Nephron (organoid): Measurements from ENCODE around the gene NABP2.
"Not testable (repeated sequence)": the region's sequence is repeated elsewhere in the genome, so short reads cannot be mapped to it uniquely, and the experiment has no call there.

ENCODE experiments used
- H3K27ac Mint-ChIP-seq, 3 experiments: 2 replicates each; pipeline ENCODE4 v1.8.0; 2020; ENCODE audit warnings: mixed read lengths in 3 of 3, mild to moderate bottlenecking in 2 of 3, moderate library complexity in 1 of 3
- H3K27me3 Mint-ChIP-seq: 2 replicates; pipeline ENCODE4 v1.8.0; 2021; ENCODE audit warnings: low read depth, mild to moderate bottlenecking, moderate library complexity, mixed read lengths
- H3K36me3 Mint-ChIP-seq: 2 replicates; pipeline ENCODE4 v1.8.0; 2020; ENCODE audit warnings: low read depth, mixed read lengths
- H3K4me1 Mint-ChIP-seq: 2 replicates; pipeline ENCODE4 v1.8.0; 2020; ENCODE audit warnings: mixed read lengths
- H3K4me3 Mint-ChIP-seq, 3 experiments: 2 replicates each; pipeline ENCODE4 v1.8.0; 2020; ENCODE audit warnings: mild to moderate bottlenecking in 3 of 3, mixed read lengths in 3 of 3, moderate library complexity in 2 of 3
- H3K9me3 Mint-ChIP-seq: 2 replicates; pipeline ENCODE4 v1.8.0; 2020; ENCODE audit warnings: mixed read lengths
- CTCF ChIP-seq, 3 experiments: fragments of 200-600 bp; sonication (generic); IDR thresholded peaks; one replicate each; pipeline ENCODE4 v1.5.0; 2021; ENCODE audit warnings: antibody characterized with exemption in 3 of 3; ENCODE audit not compliant: unreplicated experiment in 3 of 3

The NABP2 gene

GRCh38 chr12:56258068-56258819 lies 34.1 kb downstream of the NABP2 start, which contains the start of gene ANKRD52:
Gene ANKRD52, minus strand, starts transcription at chr12:56258384. Its CDS starts 115 bp downstream, at chr12:56258269.
- peak within 1 kb of the TSS; percentile 96 for H3K4me3 Mint-ChIP-seq

GRCh38 chr12:56258820-56259183 lies 34.7 kb downstream of the NABP2 start:
- peak overlapping the region; percentile 94 to 98 (median 95) for H3K27ac Mint-ChIP-seq
- peaks cover 2% of the 10 kb centered on the region for H3K9me3 Mint-ChIP-seq
- H3K4me1 Mint-ChIP-seq = peaks cover 40% of the 10 kb centered on the region
- peak overlapping the region; percentile 88 to 89 (median 89) for H3K4me3 Mint-ChIP-seq
- TF ChIP-seq CTCF (IDR thresholded peaks at IDR 0.05; ENCODE audit: unreplicated experiment in 3 of 3) = no peak
- peaks cover 19% of the 10 kb centered on the region for H3K36me3 Mint-ChIP-seq
- H3K27me3 Mint-ChIP-seq = no peaks in the 10 kb centered on the region

More at GRCh38 chr12:56258068-56258819, 34.1 kb downstream of the NABP2 start, which contains the start of gene ANKRD52:
- Mint-ChIP-seq H3K27me3 (no peaks in the 10 kb centered on the region), H3K4me1 (peaks cover 40% of the 10 kb centered on the region), H3K27ac (peak within 1 kb of the TSS; percentile 94 to 98 (median 95)), H3K36me3 (peaks cover 25% of the 10 kb centered on the region), H3K9me3 (peaks cover 2% of the 10 kb centered on the region)
- TF ChIP-seq CTCF (IDR thresholded peaks at IDR 0.05; ENCODE audit: unreplicated experiment in 3 of 3) = peak; percentile 68 to 90 (median 73)

- peak overlapping the region; percentile 40 to 68 (median 61) for H3K4me3 Mint-ChIP-seq
- H3K4me1 Mint-ChIP-seq = peaks cover 40% of the 10 kb centered on the region
- peaks cover 6% of the 10 kb centered on the region for H3K36me3 Mint-ChIP-seq
- peak overlapping the region; percentile 23 to 43 (median 26) for H3K27ac Mint-ChIP-seq
- no peak for TF ChIP-seq CTCF (IDR thresholded peaks at IDR 0.05; ENCODE audit: unreplicated experiment in 3 of 3)
- no peaks in the 10 kb centered on the region for H3K27me3 Mint-ChIP-seq
- peaks cover 2% of the 10 kb centered on the region for H3K9me3 Mint-ChIP-seq
Observed at GRCh38 chr12:56260380-56260779, 36.2 kb downstream of the NABP2 start.

- Mint-ChIP-seq H3K9me3 (peaks cover 2% of the 10 kb centered on the region), H3K27me3 (no peaks in the 10 kb centered on the region), H3K4me3 (peak overlapping the region; percentile 6 to 68 (median 28)), H3K4me1 (peaks cover 39% of the 10 kb centered on the region), H3K36me3 (peaks cover 5% of the 10 kb centered on the region), H3K27ac (peak overlapping the region; percentile 23 to 43 (median 26))
- no peak for TF ChIP-seq CTCF (IDR thresholded peaks at IDR 0.05; ENCODE audit: unreplicated experiment in 3 of 3)
Observed at GRCh38 chr12:56260921-56261320, 36.8 kb downstream of the NABP2 start.

GRCh38 chr12:56261503-56262232 lies 37.5 kb downstream of the NABP2 start:
- no peak for TF ChIP-seq CTCF (IDR thresholded peaks at IDR 0.05; ENCODE audit: unreplicated experiment in 3 of 3)
- Mint-ChIP-seq H3K9me3 (peaks cover 2% of the 10 kb centered on the region), H3K27me3 (no peaks in the 10 kb centered on the region), H3K27ac (peak overlapping the region in 1 of 3 experiments; percentile 27), H3K36me3 (no peaks in the 10 kb centered on the region), H3K4me1 (peaks cover 38% of the 10 kb centered on the region), H3K4me3 (peak overlapping the region in 2 of 3 experiments; percentile 21 to 66)

- not testable (repeated sequence) for H3K9me3 Mint-ChIP-seq, H3K27ac Mint-ChIP-seq
Observed at GRCh38 chr12:56262955-56263354, 38.8 kb downstream of the NABP2 start.

GRCh38 chr12:56266068-56266692 lies 42.0 kb downstream of the NABP2 start:
- not testable (repeated sequence) for H3K27me3 Mint-ChIP-seq, H3K9me3 Mint-ChIP-seq
- H3K27ac Mint-ChIP-seq = peak overlapping the region; percentile 84 to 93 (median 93)
- peaks cover 27% of the 10 kb centered on the region for H3K4me1 Mint-ChIP-seq
- H3K36me3 Mint-ChIP-seq = peaks cover 15% of the 10 kb centered on the region
- peak overlapping the region; percentile 92 to 98 (median 96) for H3K4me3 Mint-ChIP-seq

More at GRCh38 chr12:56262955-56263354, 38.8 kb downstream of the NABP2 start:
- H3K4me1 Mint-ChIP-seq = peaks cover 38% of the 10 kb centered on the region
- H3K36me3 Mint-ChIP-seq, H3K27me3 Mint-ChIP-seq, H3K4me3 Mint-ChIP-seq: not testable (repeated sequence)
